ENCODE results near the gene PLPP3.
"Not testable (repeated sequence)": the region's sequence is repeated elsewhere in the genome, so short reads cannot be mapped to it uniquely, and the experiment has no call there.

The PLPP3 gene

GRCh38 chr1:56578963-56579875 lies at the start of gene PLPP3:
Gene PLPP3, minus strand, starts transcription at chr1:56579563. Its CDS starts 547 bp downstream, at chr1:56579016.
- DNase-seq (ENCODE audit: low read depth, low spot score) = peak; percentile 61

GRCh38 chr1:56627636-56628039 lies 48.3 kb upstream of the PLPP3 start:
- DNase-seq (ENCODE audit: low read depth, low spot score) = no peak

- DNase-seq (ENCODE audit: low read depth, low spot score) = no peak
Measured at GRCh38 chr1:56627019-56627635, 47.8 kb upstream of the PLPP3 start.

GRCh38 chr1:56626546-56626945 lies 47.2 kb upstream of the PLPP3 start:
- no peak for DNase-seq (ENCODE audit: low read depth, low spot score)

GRCh38 chr1:56625819-56626440 lies 46.6 kb upstream of the PLPP3 start:
- no peak for DNase-seq (ENCODE audit: low read depth, low spot score)

- no peak for DNase-seq (ENCODE audit: low read depth, low spot score)
Measured at GRCh38 chr1:56617141-56617540, 37.8 kb upstream of the PLPP3 start.

- DNase-seq (ENCODE audit: low read depth, low spot score) = not testable (repeated sequence)
Measured at GRCh38 chr1:56610770-56611169, 31.4 kb upstream of the PLPP3 start.

- DNase-seq (ENCODE audit: low read depth, low spot score) = not testable (repeated sequence)
Measured at GRCh38 chr1:56610097-56610496, 30.7 kb upstream of the PLPP3 start.

- DNase-seq (ENCODE audit: low read depth, low spot score) = not testable (repeated sequence)
Measured at GRCh38 chr1:56595397-56596191, 16.2 kb upstream of the PLPP3 start.

- no peak for DNase-seq (ENCODE audit: low read depth, low spot score)
Measured at GRCh38 chr1:56591909-56592308, 12.5 kb upstream of the PLPP3 start.

- no peak for DNase-seq (ENCODE audit: low read depth, low spot score)
Measured at GRCh38 chr1:56590520-56591011, 11.2 kb upstream of the PLPP3 start.

- DNase-seq (ENCODE audit: low read depth, low spot score) = no peak
Measured at GRCh38 chr1:56589369-56589768, 10.0 kb upstream of the PLPP3 start.

GRCh38 chr1:56586502-56586901 lies 7.1 kb upstream of the PLPP3 start:
- DNase-seq (ENCODE audit: low read depth, low spot score) = no peak

GRCh38 chr1:56585985-56586384 lies 6.6 kb upstream of the PLPP3 start:
- DNase-seq (ENCODE audit: low read depth, low spot score) = no peak

GRCh38 chr1:56584910-56585528 lies 5.7 kb upstream of the PLPP3 start:
- no peak for DNase-seq (ENCODE audit: low read depth, low spot score)

GRCh38 chr1:56583957-56584468 lies 4.7 kb upstream of the PLPP3 start:
- DNase-seq (ENCODE audit: low read depth, low spot score) = no peak

GRCh38 chr1:56580771-56581170 lies 1.4 kb upstream of the PLPP3 start:
- DNase-seq (ENCODE audit: low read depth, low spot score) = no peak

- DNase-seq (ENCODE audit: low read depth, low spot score) = no peak
Measured at GRCh38 chr1:56578138-56578962, 1.0 kb downstream of the PLPP3 start.

- no peak for DNase-seq (ENCODE audit: low read depth, low spot score)
Measured at GRCh38 chr1:56577406-56578137, 1.8 kb downstream of the PLPP3 start.
